HUES64 (cell line): ENCODE data around the gene C19orf33. TPM values are rescaled to one million over a fixed set of nuclear protein-coding genes. Genes with fewer than 3 reads are reported as not detected.
A peak's percentile ranks its signal among the peaks of the same experiment; 100 is the strongest.
"Not testable (repeated sequence)": the region's sequence is repeated elsewhere in the genome, so short reads cannot be mapped to it uniquely, and the experiment has no call there.

ENCODE experiments used
- H3K27ac ChIP-seq: 2 replicates; pipeline ENCODE4 v1.7.0; 2013; ENCODE audit warnings: low read depth, low read length, inconsistent platforms
- H3K27me3 ChIP-seq: 2 replicates; pipeline ENCODE4 v1.6.1; 2013; ENCODE audit warnings: mild to moderate bottlenecking, low read length; ENCODE audit not compliant: insufficient read depth
- H3K36me3 ChIP-seq: 2 replicates; pipeline ENCODE4 v1.6.1; 2013; ENCODE audit warnings: mild to moderate bottlenecking, low read length; ENCODE audit not compliant: insufficient read depth
- H3K4me1 ChIP-seq: 2 replicates; pipeline ENCODE4 v1.6.1; 2013; ENCODE audit warnings: mild to moderate bottlenecking, low read length, moderate library complexity; ENCODE audit not compliant: insufficient read depth
- H3K4me3 ChIP-seq: 2 replicates; pipeline ENCODE4 v1.5.1; 2013; ENCODE audit warnings: mild to moderate bottlenecking, low read length, moderate library complexity
- H3K9ac ChIP-seq: 2 replicates; pipeline ENCODE4 v1.6.1; 2013; ENCODE audit warnings: mild to moderate bottlenecking, low read depth, low read length
- H3K9me3 ChIP-seq: 2 replicates; pipeline ENCODE4 v1.6.1; 2013; ENCODE audit warnings: low read depth, low read length; ENCODE audit not compliant: insufficient read depth
- WGBS: fragments of 150-250, 120-280 bp; methylation state at CpG from one replicate; pipeline ENCODE4 v1.1.7; 2013; ENCODE audit warnings: missing lambda C conversion rate; 5-methylcytosine and 5-hydroxymethylcytosine counted together
- polyA plus RNA-seq, 2 experiments: library from polyadenylated mRNA; stranded (reverse); fragments of 50-300 nt; gene quantifications; one replicate each; pipeline ENCODE4 v1.2.3, GENCODE V29; 2013

C19orf33 gene
- 0.95 TPM for polyA plus RNA-seq (2013, experiment 1 of 2)
- not detected for polyA plus RNA-seq (2013, experiment 2 of 2)

DNA sequence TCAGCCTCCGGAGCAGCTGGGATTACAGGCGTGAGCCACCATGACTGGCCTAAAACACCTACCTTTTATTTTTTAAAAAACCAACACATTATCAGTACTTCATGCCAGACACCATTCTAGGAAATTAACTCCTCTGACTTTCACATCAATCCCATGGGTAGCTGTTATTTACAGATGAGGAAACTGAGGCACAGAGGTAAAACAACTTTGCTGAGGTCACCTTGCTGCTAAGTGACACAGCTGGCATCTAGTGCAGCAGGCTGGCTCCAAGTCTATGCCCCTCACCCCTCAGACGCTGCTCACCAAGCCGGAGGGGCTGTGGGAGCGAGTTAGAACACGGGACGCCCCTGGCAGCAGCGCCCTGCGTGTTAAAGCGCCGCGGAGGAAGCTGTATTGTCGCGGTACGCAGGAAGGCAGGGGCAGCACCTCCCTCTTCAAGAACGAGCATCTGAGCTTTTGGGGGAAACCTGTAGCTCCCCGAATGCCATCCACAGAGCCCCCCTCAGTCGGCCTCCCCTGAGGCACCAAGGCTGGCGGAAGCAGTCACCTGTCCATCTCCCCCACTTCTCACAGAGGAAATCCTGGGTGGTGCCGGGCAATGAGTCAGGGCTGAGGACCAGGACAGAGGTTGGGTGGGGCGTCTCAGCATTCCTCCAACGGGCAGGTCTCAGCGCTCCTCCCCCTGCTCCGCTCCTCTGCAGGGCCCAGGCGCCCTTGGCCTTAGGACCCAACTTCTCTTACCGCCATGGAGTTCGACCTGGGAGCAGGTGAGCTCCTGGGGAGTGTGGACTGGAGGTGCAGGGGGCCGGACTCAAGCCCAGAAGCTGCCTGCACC, at the start of gene C19orf33:
Gene C19orf33, plus strand, starts transcription at position 735 of the 835 bp plus-strand sequence. Its CDS starts 11 bp downstream, at position 746.
- H3K9ac ChIP-seq: peak within 1 kb of the TSS; percentile 55
- 77% methylated on average over 28 of the region's 28 CpGs for WGBS
- peak within 1 kb of the TSS; percentile 63; the same call in 1 of the 2 replicates for H3K27ac ChIP-seq
- no peaks in the 10 kb centered on the region for H3K9me3 ChIP-seq
- peaks cover 14% of the 10 kb centered on the region for H3K36me3 ChIP-seq
- H3K4me3 ChIP-seq: peak within 1 kb of the TSS; percentile 43
- peaks cover 22% of the 10 kb centered on the region for H3K4me1 ChIP-seq
- H3K27me3 ChIP-seq: no peaks in the 10 kb centered on the region

DNA sequence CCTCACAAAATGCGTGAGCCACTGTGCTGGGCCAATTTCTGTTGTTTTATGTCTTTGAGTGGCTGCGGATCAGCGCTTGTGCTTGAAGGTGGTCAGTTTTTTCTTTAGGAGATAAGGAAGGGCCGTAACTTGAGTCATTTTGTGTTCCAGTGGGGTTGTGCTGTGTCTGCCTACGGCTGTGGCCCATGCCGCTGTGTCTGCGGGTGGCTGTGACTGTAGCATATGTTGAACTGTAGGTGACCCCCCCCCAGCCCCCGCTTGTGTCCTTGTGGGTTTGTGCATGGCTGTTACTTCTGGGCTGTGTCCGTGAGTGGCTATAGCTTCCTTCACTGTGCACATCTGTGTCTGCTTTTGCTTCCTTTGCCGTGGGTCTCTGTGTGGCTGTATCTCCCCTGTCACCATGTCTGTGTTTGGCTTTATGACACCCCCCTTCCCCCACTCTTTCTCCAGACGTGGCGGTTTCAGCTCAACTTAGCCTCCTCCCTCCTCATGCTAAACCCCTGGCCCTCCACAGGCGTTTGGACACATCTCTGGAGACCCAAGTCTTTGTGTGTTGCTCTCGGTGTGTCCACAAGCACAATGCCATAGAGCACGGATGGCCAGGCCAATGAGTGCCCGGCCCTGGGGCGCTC, 48.6 kb upstream of the C19orf33 start:
- 57% methylated on average over 17 of the region's 17 CpGs for WGBS
- H3K27me3 ChIP-seq: peaks cover 21% of the 10 kb centered on the region
- peaks cover 28% of the 10 kb centered on the region for H3K4me1 ChIP-seq
- H3K9ac ChIP-seq: peak overlapping the region; percentile 52; the same call in 1 of the 2 replicates
- no peaks in the 10 kb centered on the region for H3K36me3 ChIP-seq
- peak overlapping the region; percentile 60 for H3K4me3 ChIP-seq
- no peak overlapping the region for H3K27ac ChIP-seq
- no peaks in the 10 kb centered on the region for H3K9me3 ChIP-seq

DNA sequence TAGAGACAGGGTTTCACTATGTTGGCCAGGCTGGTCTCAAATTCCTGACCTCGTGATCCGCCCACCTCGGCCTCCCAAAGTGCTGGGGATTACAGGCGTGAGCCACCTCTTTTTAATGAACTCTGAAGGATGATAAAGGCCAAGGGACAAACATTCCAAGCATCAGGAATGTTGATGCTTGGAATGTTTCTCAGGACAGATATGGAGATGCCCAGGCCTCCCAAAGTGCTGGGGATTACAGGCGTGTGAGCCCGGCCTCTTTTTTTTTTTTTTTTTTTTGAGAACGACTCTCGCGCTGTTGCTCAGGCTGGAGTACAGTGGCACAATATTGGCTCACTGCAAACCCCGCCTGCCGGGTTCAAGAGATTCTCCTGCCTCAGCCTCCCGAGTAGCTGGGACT, 42.1 kb upstream of the C19orf33 start:
- not testable (repeated sequence) for H3K9me3 ChIP-seq, H3K36me3 ChIP-seq, H3K27ac ChIP-seq, H3K4me3 ChIP-seq, H3K9ac ChIP-seq, H3K27me3 ChIP-seq
- WGBS: 93% methylated on average over 12 of the region's 12 CpGs
- H3K4me1 ChIP-seq: peaks cover 15% of the 10 kb centered on the region

DNA sequence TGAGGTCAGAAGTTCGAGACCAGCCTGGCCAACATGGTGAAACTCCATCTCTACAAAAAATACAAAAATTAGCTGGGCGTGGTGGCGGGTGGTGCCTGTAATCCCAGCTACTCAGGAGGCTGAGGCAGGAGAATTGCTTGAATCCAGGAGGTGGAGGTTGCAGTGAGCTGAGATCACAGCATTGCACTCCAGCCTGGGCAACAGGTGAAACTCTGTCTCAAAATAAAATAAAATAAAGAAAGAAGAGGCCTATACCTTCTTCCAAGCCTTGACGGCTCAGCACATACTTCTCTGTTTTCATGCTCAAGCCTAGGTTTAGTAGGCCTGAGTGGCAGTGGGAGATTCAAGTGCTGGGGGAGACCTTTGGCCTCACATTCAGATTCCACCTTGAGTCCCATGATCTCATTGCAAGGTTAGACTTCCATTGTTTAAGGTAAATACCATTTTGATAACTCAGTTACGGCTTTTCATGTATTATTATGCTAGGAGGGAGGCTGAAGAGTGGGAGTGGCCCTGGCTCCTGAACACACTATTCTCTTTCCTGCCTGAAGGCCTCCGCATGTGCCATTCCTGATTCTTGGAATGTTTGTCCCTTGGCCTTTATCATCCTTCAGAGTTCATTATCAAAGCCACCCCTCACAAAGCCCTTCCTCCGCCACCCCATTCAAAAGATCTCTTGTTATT, 41.3 kb upstream of the C19orf33 start:
- Histone ChIP-seq H3K27ac (peak overlapping the region; percentile 67; the same call in 1 of the 2 replicates), H3K27me3 (no peaks in the 10 kb centered on the region), H3K4me1 (peaks cover 23% of the 10 kb centered on the region), H3K9me3 (no peaks in the 10 kb centered on the region), H3K9ac (no peak overlapping the region), H3K4me3 (no peak overlapping the region), H3K36me3 (no peaks in the 10 kb centered on the region)
- WGBS: 87% methylated on average over 7 of the region's 7 CpGs

DNA sequence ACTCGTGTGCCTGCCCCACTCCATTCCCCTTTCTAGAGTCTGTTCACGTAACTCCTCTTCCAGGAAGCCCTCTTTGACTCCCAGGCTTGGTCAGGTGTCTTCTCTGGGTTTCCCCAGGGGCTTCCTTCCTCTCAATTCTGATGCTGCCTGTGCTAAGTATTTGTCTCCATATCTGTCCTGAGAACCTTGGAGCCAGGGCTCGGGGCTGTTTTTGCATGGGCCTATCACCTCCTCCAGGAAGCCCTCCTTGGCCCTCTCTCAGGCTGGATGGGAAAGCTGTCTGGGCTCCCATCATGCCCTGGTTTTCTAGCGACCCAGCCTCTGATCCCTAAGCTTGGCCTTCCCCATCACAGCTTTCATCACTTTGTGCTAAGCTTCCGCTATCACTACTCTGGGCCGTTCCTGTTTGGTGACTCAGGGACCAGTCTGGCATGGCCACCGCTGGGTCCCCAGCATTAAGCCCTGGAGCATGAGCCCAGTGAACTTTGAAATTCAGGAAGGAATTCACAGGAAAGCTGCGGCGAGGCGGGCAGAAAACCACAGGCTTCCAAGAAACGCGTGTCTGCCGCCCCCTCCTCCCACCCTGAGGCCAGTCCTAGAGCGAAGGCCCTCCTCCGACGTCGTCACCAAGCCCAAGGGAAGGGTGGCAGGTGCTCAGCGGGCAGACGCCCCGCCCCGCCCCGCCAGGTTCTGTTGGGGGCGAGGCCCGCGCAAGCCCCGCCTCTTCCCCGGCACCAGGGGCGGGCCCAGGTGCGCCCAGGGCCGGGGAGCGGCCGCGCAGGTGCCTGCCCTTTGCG, 40.2 kb upstream of the C19orf33 start:
- H3K4me3 ChIP-seq: peak overlapping the region; percentile 86
- H3K27ac ChIP-seq: peak overlapping the region; percentile 96; the same call in 1 of the 2 replicates
- no peaks in the 10 kb centered on the region for H3K27me3 ChIP-seq
- no peaks in the 10 kb centered on the region for H3K36me3 ChIP-seq
- WGBS: 9% methylated on average over 34 of the region's 34 CpGs
- peak overlapping the region; percentile 83 for H3K9ac ChIP-seq
- peaks cover 32% of the 10 kb centered on the region for H3K4me1 ChIP-seq
- H3K9me3 ChIP-seq: no peaks in the 10 kb centered on the region

DNA sequence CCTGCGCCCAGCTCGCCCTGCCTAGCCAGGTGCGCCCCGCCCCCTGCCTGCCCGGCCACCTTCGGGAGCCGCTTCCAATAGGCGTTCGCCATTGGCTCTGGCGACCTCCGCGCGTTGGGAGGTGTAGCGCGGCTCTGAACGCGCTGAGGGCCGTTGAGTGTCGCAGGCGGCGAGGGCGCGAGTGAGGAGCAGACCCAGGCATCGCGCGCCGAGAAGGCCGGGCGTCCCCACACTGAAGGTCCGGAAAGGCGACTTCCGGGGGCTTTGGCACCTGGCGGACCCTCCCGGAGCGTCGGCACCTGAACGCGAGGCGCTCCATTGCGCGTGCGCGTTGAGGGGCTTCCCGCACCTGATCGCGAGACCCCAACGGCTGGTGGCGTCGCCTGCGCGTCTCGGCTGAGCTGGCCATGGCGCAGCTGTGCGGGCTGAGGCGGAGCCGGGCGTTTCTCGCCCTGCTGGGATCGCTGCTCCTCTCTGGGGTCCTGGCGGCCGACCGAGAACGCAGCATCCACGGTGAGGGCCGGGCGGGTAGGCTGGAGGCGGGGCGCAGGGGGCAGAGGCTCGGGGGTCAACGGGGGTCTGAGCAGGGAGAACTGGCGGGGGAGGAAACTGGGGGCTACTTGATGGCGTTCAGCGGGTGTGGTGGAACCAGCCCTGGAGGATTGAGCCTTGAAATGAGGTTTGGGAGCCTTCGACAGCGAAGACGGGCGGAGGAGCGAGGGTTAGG, 39.4 kb upstream of the C19orf33 start, which contains the start of gene SPINT2:
Gene SPINT2, plus strand, starts transcription at position 88 of the 727 bp plus-strand sequence. Its CDS starts 320 bp downstream, at position 408.
- Histone ChIP-seq H3K9me3 (no peaks in the 10 kb centered on the region), H3K4me3 (peak within 1 kb of the TSS; percentile 86), H3K4me1 (peaks cover 32% of the 10 kb centered on the region), H3K27ac (peak within 1 kb of the TSS; percentile 96), H3K36me3 (no peaks in the 10 kb centered on the region), H3K27me3 (no peaks in the 10 kb centered on the region), H3K9ac (peak within 1 kb of the TSS; percentile 83)
- WGBS: under 1% methylated on average over 78 of the region's 78 CpGs

DNA sequence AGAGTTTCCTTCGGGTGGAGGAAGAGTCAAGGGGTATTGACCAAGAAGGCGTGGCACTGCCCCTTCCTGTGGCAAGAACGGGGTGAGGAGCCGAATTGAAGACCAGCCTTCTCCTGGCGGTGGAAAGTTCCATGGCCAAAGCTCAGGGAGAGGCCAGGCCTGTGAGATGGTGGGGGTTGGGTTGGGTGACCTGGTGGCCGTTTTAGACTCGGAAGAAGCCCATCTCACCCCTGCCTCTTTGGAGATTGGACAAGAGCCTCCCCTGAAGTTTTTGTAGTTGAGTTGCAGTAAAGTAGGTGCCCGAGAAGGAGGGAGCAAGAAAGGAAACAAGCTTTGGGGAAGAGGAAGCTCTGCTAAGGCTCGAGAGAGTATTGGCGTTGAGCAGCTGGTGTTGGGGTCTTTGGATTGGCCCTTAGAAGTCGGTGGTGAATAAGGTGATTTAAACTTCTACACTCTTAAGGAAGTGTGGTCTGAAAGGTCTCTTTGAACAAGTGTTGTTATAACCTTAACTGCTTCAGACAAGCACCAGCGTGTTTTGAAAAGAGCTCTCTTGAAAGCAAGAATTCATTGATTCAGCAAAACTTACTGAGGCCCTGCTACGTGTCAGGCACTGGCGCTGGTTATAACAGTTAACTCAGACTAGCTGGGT, 38.7 kb upstream of the C19orf33 start:
- Histone ChIP-seq H3K9me3 (no peaks in the 10 kb centered on the region), H3K4me1 (peaks cover 35% of the 10 kb centered on the region), H3K4me3 (peak overlapping the region; percentile 86), H3K9ac (peak overlapping the region; percentile 83), H3K36me3 (no peaks in the 10 kb centered on the region), H3K27ac (peak overlapping the region; percentile 96), H3K27me3 (no peaks in the 10 kb centered on the region)
- WGBS: 28% methylated on average over 14 of the region's 14 CpGs

DNA sequence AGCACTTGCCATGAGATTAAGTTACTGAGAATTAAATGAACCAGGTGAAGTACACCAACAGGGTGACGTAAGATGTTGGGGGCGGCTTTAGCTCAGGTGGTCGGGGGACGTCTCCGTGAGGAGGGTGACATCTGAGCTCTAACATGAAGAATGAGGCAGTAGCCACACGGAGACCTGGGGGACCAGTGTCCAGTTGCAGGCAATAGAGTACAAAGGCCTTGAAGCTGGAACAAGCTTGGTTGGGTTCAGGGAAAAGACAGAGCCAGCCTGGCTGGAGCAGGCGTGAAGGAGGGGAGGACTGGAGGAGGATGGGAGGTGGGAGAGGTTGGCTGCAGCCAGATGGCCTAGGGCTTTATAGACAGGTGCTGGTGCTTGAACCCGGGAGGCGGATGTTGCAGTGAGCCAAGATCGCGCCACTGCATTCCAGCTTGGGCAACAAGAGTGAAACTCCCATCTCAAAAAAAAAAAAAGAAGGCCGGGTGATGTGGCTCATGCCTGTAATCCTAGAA, 38.1 kb upstream of the C19orf33 start:
- WGBS: 88% methylated on average over 12 of the region's 12 CpGs
- H3K27me3 ChIP-seq: no peaks in the 10 kb centered on the region
- peaks cover 35% of the 10 kb centered on the region for H3K4me1 ChIP-seq
- no peak overlapping the region; the same call in 1 of the 2 replicates for H3K9ac ChIP-seq
- H3K4me3 ChIP-seq: peak overlapping the region; percentile 86
- no peaks in the 10 kb centered on the region for H3K36me3 ChIP-seq
- H3K27ac ChIP-seq: no peak overlapping the region
- no peaks in the 10 kb centered on the region for H3K9me3 ChIP-seq

- Histone ChIP-seq H3K9me3 (no peaks in the 10 kb centered on the region), H3K27me3 (no peaks in the 10 kb centered on the region), H3K36me3 (no peaks in the 10 kb centered on the region), H3K9ac (peak overlapping the region; percentile 3; the same call in 1 of the 2 replicates), H3K4me3 (0 out of 2 replicates have a peak overlapping the region, but pooled peaks have one; percentile 7), H3K27ac (peak overlapping the region; percentile 17; the same call in 1 of the 2 replicates), H3K4me1 (peaks cover 35% of the 10 kb centered on the region)
- WGBS: 67% methylated on average over 12 of the region's 12 CpGs
Observed at GRCh38 chr19:38266981-38267597, 37.0 kb upstream of the C19orf33 start.
